Retina (tissue), 1 donor: Measurements from ENCODE around the gene UMPS.

Experiments
- DNase-seq: peaks from one replicate; pipeline ENCODE4 v3.0.0-alpha.2; 2016

Gene UMPS

DNA sequence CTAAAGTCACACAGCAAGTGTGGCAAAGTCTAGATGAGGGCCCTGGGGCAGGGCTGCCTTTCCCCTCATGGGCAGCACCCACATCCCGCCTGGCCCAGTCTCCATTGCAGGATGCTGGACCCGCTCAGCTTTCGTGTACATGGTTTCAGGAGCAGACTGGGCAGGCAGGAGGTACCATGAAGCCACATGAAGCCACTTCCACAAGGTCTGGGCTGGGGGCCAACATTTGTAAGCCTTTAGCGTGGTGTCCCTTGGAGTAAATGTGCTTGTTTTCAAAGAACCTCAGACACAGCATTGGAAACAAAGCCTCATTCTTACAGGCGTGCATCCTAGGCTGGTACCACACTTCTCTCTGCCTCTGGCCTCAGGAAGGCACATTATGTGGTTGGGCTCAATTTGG is 34.5 kb downstream of the UMPS start:
- DNase-seq: no peak

DNA sequence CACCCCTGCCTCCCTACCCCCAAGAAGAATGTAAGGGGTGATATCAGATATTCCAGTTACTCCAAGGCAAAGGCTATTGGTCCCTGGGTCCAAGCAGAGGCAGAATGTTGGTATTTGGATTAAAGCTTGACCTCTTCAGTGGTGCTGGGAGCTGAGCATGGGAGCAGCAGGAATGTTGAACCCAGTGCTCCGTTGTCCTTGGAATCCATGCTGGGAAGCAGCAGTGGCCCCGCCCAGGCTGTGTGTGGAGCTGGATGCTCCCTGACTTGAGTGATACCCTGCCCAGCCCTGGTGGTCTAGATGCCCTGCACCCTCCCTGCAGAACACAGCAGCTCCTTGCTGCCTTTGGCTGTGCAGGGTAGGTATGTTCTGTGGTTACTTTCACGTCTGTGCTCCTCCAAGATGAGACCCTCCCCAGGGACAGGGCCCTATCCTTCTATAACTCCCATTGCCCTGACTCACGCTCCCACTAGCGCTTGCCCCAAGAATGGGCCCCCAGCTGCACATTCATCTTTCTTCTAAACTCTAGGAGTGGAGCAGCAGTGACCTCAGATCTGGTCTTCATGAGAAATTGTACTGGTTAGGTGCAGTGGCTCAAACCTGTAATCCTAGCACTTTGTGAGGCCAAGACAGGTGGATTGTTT is 35.1 kb downstream of the UMPS start:
- no peak for DNase-seq

DNA sequence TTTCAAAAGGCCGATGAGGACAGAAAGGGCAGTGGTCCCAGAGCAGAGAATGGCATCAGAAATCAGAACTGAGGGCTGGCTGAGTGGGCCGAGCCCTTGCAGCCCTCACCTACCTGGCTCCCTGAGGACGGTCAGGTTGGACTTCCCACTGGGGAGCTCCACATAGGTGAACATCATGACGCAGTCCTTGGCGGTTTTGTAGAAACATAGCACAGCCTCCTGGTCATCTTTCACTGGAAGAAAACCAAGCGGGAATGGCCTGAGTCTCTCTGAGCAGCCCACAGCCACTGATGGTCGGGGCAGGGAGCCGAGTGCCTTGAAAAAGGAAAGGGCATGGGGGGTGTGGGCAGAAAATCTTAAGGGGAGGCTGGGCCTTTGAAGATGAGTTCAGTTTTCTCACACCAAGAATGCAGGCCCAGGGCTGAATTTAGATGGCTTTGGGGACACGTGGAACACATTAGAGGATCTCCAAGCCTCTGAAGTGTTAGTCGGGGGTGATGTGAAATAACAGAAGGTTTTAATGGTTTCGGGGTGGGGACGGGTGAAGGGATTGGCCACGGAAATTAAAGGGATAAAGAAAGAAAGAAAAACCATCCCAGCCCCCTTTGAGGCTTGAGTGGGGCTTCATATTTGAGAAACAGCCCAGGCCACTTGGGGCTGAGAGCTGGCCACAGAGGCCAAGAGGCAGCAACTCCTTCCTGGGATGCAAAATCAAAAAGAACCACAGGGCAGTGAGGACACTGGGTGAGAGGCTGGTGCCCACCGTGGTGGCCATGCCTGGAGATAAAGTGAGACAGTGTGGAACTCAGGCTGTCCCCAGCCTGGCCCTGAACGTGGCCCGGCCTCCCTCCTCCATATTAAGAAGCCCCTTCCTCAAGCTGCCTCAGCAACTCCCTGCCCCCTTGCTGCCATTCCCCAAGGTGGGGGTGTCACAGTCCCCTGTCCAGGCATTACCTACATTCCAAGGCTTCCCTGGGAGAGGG is 36.2 kb downstream of the UMPS start:
- DNase-seq: no peak

DNA sequence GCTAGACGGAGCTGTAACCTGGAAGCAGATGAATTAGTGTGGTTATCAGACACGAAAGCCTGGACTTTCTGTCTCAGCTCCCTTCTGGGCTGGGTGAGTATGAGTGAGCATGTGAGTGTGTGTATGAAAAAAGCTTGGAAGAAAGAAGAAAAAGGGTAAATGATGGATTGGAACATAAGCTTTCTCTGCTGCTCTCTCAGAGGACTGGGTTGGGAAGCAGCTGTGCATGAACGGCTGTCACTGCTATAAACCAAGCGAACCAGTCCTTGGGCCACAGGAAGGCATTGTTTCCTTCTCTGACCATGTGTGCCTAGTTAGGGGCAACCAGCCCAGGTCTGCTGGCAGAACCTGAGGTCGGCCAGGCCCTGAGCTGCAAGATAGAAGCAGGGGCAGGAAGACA is 37.0 kb downstream of the UMPS start:
- DNase-seq: no peak

DNA sequence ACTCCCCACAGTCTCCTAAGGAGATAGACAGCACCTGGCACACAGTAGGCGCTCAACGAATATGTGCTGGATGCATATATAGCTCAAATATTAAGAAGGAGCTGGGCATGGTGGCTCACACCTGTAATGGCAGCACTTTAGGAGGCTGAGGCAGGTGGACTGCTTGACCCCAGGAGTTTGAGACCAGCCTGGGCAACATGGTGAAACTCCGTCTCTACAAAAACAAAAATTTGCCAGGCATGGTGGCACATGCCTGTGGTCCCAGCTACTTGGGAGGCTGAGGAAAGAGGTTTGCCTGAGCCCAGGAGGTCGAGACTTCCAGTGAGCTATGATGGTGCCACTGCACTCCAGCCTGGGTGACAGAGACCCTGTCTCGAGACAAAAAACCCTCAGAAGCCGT is 37.4 kb downstream of the UMPS start:
- DNase-seq: no peak

DNA sequence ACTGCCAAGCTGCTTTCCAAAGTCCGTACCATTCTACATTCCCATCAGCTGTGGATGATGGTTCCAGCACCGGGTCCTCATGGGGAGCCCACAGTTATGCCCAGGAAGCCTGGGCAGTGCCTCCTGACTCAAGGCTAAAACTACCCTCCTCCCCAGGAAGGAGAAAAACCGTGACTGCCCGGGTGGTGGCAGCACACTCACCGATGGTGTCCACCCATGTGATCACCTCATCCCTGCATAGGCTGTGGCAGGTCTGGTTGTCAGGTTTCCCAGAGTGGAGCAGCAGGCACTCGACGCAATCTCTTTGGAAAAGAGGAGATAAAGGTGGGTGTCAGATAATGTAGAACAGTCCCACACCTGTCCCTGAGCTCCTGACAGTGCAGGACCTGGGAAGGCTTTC is 38.6 kb downstream of the UMPS start:
- DNase-seq: no peak

DNA sequence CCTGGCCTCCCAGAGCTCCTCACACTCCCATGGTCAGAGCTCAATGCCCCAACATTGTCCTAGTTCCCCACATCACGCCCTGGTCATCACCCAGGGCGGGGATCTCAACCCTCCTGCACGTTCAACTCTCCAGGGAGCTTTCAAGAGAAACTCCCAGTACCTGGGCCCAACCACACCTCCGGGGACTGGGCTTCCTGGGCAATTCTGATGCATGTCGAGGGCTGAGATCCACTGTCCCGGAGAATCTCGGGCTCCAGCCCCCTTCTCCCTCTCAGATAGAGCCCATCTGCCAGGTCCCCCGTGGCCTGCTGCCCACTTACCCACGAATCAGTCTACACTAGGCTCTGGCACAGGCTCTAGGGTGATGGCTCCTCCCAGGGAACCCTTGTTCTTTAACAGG is 39.2 kb downstream of the UMPS start:
- DNase-seq: no peak

DNA sequence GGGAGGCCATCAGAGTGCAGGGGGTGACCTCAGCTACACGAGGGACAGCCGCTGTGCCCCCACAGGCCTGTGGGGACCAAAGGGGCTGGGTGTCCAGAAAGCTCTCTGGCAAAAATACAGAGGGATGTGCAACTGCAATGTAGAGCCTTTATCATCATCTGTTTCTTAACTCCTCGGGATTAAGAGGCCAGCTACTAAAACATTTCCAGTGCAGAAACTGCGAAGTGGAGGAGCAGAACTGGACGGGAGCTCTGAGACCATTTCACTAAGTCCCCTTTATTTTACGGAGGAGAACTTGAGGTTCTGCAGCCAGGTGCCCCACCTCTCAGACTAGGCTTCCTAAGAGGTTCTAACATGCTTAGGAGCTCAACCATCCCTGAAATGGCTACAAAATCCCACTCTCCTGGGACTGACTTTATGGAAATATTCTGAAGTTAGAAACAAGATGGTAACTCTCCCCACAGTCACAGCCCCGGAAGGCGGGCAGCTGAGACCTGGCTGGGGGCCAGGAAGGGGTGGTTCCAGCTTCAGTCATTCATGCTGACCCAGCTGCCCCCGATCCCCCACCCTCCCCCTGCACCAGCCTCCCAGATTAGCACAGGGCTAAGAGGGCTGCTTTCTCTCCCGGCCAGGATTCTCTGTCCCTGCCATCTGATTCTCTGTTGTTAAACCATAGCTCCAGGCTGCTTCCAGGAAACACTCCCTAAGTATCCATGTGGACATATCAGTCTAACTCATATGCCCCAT is 40.3 kb downstream of the UMPS start:
- peak; percentile 57 for DNase-seq

DNA sequence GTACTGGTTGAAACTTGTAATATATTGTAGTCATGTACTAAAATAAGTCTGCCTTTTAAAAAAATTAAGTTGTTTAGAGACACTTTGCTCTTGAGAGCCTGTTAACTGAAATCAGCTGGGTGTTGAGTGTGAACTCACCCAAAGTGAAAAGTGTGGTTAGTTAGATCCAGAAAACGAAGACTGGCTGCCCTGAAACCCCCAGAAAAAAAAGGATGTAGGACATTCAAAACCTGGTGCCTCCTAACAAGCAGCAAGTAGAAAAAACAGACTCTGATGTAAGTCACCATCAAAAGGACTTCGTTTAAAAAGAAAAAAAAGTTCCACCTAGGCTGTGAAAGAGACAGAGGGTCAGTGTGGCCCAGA is 40.8 kb downstream of the UMPS start:
- no peak for DNase-seq

DNA sequence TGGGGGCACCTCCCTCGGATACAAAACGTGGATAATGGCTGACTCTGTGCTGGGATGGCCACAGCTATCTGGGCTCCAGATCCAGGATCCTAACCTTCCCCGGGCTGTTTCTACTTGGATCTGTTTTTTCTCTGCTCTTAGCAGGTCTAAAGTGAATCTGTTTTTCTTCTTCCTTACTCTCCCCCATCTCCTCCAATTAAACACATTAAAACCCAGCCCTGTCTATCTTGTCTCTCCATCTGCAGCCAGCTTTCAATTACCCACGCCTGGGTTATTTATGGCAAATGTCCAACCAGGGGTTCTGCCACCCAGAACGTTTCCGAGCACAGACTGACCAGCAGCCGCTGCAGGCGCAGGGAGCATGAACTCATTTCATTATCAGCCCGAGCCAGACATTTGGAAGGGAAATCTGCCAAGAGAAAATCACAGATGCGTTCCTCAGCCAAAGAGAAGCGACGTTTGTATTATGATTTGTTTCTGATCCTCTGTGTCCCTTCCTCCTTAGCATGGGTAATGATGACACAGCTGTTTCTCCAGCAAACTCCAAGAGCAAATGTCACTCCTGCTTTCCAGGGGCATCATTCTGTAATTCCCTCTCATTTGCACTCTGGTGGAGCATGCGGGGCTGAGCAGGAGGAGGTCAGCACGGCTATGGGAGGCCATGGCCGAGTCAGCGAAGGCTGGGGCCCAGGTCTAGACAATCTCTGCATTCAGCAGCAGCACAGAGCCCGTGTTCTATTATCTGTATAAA is 42.0 kb downstream of the UMPS start:
- DNase-seq: peak; percentile 89

DNA sequence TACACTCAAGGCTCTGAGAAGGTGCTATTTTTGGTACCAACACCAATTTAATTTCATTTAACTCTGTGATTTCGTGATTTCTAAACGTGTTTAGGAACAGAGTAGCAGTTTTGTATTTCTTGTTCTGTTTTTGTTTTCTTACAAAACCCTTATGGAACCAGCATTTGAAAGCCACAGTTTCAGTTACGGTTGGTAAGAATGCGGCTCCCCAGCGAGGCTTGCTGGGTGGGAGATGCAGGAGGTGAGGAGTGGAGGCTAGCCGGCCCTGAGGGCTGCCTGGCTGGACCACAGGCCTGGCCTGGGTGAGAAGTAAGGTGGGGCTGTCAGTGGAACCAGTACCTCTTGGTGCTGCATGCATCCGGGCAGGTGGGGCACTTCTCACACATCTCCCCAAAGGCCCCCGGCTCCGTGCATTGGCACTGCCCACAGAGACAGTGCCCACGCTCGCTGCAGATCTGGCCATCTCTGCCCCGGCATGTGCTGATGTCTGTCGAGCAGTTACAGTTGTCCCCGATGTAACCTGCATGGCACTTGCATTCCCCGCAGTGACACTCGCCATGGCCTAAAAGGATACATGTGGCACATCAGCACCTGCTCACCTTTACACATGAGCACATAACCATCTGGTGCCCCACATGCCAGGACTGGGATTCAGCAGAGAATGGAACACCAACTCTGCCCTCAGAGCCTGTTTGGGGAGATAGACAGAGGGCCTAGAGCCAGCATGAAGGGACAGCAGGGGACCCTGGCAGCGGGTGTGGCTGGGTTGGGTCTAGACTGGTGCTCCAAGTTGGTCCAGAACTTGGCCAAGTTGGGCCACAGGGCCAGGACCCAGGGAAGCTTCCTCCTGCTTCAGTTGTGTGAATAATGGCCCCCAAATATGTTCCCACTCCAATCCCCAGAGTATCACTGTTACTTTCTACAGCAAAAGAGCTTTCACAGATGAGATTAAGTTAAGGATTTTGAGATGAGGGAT is 43.4 kb downstream of the UMPS start:
- no peak for DNase-seq

DNA sequence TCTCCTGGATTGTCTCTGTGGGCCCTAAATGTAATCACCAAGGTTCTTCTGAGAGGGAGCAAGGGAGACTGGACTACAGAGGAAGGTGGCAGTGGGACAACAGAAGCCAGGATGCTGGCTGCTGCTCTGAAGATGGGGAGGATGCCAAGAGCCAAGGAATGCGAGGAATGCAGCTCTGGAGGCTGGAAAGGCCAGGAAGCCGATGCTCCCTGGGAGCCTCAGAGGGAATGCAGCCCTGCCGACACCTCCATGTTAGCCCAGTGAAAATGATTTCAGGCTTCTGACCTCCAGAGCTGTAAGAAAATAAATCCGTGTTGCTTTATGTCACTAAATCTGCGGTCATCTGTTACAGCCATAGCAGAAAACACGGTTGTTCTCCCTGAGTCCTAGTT is 44.1 kb downstream of the UMPS start:
- no peak for DNase-seq

DNA sequence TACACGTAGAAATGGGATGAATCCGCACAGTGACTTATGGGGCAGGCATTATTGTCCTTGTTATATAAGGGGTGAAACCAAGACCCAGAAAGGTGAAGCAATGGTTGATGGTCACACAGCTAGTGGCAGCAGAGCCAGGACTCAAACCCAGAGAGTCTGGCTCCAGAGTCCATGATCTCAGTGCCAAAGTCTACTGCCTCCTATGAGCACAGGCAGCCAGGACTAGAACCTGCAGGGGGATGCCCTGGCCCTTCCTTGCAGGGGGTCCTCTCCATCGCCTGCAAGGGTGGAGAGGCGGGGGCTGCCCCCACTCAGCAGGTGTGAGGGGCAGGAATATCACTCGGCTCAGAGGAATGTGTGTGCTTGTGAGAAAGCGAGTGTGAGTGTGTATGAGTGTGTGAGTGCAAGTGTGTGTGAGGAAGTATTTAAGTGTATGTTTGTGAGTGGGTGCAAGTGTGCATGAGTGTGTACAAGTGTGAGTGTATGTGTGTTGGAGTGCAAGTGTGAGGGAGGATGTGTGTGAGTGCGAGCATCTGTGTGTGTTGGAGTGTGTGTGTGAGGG is 44.7 kb downstream of the UMPS start:
- DNase-seq: no peak

DNA sequence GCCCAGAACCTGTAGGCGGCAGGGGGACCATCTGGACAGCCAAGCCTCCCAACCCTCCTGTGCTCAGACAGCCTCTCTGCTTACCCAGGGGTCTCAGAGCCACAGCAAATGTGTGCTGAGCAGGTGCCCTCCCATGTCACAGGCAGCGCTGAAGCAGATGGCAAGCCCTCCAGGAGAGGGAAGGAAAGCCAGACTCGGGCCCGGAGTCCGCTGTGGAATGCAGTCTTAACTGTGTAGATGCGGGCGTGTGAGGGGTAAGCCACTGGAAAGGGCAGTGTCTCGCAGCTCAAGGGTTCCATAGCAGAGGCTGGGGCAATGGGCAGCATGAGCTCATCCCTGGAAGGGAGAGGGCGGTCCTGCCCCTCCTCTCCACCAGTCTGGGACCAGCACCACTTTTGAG is 45.6 kb downstream of the UMPS start:
- DNase-seq: no peak

DNA sequence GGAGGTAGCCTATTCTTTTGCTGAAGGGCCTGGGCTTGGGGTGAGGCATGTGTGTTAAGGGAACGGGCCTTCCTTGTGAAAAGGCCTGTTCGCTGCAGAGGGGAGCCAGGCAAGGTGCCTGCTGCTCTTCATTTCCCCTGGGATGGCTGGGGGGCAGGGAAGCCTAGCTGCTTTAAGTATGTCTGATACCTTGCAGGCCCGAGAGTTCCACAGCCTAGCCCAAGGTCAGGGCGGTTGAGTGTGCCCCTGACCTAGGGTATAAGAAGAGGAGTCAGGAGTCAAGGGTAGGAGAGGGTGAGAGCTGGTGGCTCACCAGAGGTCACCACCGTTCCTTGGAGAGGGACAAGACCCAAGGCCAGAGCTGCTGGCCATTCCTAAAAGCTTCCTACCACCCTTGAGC is 46.6 kb downstream of the UMPS start:
- DNase-seq: no peak

DNA sequence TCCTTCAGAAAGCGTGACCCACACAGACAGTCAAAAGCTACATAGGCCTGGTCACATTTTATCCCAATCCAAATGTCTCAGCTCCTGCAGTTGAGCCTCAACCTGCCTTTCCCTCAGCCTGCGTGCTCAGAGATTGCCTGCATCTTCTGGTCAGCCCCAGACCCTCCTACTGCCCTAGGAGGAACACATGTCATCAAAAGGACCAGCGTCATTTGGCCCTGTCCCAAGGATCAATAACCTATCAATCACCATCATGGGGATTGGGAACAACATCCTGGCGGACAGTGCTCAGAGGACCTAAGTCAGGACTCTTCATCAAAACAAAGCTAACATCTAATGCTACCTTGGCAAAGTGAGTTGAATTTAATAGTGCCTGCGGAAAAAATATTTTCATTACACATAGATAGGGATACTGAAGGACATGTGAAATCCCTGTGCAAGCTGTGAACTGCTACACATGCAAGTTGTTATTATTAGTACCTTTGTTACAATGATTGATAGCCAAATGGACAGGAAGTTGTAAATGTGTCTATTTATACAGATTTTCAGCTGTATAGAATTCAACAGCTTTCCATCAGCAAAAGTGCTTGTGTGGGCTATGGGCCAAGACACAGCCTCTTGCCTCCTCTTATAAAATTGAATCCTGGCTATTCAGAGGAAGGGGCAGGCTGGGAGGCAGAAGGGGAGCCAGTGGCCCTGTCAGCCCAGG is 47.7 kb downstream of the UMPS start:
- no peak for DNase-seq

DNA sequence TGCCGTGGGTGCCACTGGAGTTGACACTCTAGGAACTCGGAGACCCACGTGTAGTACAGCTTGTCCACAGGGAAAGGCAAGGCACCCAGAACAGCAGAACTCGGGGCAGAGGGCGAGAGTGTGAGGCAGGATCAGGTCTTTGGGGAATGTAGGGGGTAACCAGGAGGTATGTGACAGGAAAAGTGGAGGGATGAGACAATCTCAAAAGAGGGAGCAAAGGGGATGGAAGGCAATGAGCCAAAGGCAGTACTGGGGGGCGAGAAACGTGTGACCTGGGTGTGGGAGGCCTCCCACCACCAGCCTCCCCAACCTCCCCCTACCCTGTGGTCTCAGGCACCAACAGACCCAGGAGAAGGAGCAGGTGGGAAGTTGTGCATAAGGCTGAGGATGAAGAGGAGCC is 48.9 kb downstream of the UMPS start:
- DNase-seq: no peak

DNA sequence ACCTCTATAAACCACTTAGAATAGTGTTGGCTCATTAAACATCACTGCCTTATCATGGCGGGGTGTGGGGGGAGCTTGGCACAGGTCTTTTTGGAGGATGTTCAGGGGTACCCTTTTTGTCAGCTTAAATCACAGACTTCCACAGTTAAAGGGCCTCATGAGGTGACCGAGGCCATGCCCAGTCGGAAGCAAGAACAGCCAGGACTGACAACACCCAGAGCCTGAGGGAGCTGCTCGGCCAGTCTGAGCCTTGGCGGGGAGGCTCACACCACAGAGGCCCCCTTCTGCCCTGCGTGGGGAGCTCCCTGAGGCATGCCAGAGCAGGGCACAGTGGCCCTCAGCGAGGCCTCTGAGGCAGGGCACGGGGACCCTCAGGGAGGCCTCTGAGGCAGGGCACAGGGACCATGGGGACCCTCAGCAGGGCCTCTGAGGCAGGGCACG is 49.5 kb downstream of the UMPS start:
- DNase-seq: no peak

DNA sequence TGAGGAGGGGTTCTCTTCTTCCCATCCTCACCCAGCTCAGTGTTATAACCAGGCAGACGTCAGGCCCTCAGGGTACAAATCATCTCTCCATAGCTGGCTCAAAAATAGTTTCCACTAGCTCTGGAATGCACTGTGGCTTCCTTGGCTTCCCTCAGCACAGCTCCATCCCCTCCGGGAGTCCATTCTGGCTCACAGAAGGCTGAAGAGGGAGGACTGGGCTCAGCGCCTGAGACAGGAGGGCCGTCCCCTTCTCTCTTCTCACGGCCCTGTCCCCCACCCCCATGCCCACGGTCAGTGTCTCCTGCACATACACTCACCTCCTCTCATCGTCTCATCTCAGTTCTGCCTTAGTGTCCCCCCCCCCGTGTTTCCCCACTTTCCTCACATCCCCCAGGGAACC is 50.1 kb downstream of the UMPS start:
- no peak for DNase-seq

DNA sequence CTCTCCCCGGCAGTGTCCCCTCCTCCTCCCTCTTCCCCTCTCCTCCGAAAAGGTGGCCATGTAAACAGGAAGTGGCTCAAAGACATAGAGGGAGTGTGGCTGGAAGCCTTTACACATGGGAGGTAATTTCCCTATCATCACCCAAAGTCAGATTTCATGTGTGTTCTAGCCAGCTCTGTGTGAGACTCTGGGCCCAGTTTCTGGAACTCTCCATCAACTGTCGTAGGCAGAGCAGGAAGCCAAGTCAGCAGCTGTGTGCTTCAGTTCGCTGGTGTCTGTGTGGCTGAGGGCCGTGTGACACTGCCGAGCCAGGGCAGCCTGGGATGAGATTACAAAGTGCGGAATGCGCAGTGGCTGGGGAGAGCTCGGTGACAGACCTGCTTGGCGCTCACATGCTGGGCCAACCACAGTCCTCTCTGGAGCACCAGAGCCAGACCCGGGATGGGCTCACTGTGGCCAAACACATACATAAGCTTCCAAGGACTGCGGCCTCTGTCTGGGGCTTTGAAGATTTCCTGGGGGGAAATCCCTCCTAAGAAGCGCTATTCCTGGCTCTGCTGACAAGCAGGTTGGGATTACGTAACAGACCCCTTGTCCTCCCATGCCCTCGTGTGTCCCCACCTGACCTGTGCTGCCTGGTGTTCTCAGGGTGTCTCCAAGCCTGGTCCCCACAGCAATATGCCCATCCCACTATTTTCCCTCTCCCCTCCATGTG is 50.7 kb downstream of the UMPS start:
- peak; percentile 63 for DNase-seq
